Heart right ventricle (tissue), 16 donors: ENCODE results near the gene ENPP1. TPM values are rescaled to one million over a fixed set of nuclear protein-coding genes. Genes with fewer than 3 reads are reported as not detected.

Experiments used
- ATAC-seq, 8 donors: fragments of 200-7000 bp; cut with Tn5 transposase; one replicate each; pipeline ENCODE4 v1.9.1; 2020; ENCODE audit warnings: mild to moderate bottlenecking in 8 of 8, moderate library complexity in 8 of 8, moderate number of reproducible peaks in 1 of 8
- DNase-seq, 2 donors: peaks; one replicate each; pipeline ENCODE4 v3.0.0-alpha.2; 2020
- H3K27ac ChIP-seq, 10 donors: fragments of 200-600 bp; sonication (generic) in 2 of 10; one replicate each; pipeline versions ENCODE4 v1.5.0 to v1.8.0; 2020 to 2022; ENCODE audit warnings: mild to moderate bottlenecking in 3 of 10
- H3K27me3 ChIP-seq, 7 donors: fragments of 200-600 bp; one replicate each; pipeline ENCODE4 v1.8.0; 2021 to 2022; ENCODE audit warnings: mild to moderate bottlenecking in 2 of 7
- H3K36me3 ChIP-seq, 9 donors: fragments of 200-600 bp; sonication (generic) in 1 of 9; one replicate each; pipeline versions ENCODE4 v1.5.0 to v1.8.0; 2020 to 2022; ENCODE audit warnings: mild to moderate bottlenecking in 2 of 9
- H3K4me1 ChIP-seq, 9 donors: fragments of 200-600 bp; sonication (generic) in 1 of 9; one replicate each; pipeline versions ENCODE4 v1.5.0 to v1.8.0; 2020 to 2022; ENCODE audit warnings: mild to moderate bottlenecking in 4 of 9
- H3K4me3 ChIP-seq, 10 donors: fragments of 200-600 bp; sonication (generic) in 2 of 10; one replicate each; pipeline versions ENCODE4 v1.5.0 to v1.8.0; 2020 to 2022; ENCODE audit warnings: mild to moderate bottlenecking in 7 of 10, moderate library complexity in 2 of 10
- H3K9me3 ChIP-seq, 11 donors: fragments of 200-600 bp in 10 of 11; sonication (generic) in 2 of 11; one replicate each; pipeline versions ENCODE4 v1.5.0 to v1.8.0; 2013 to 2022; ENCODE audit warnings: mild to moderate bottlenecking in 2 of 11, control low read depth in 1 of 11, moderate library complexity in 1 of 11
- WGBS, 2 donors: extraction: QIAGEN DNeasy Blood & Tissue Kit; methylation state at CpG; one replicate each; pipeline ENCODE4 v1.1.7; 2013; ENCODE audit warnings: inconsistent platforms in 1 of 2; 5-methylcytosine and 5-hydroxymethylcytosine counted together
- intact Hi-C, 10 donors: fragments of 100-400 bp; cut with DNase I; formaldehyde crosslinking; loops; one replicate each; pipeline versions ENCODE4 v1.11.1 to v1.14.2; 2022
- polyA plus RNA-seq, 2 donors: library from polyadenylated mRNA; stranded (reverse); fragments of 200-250 nt; gene quantifications; one replicate each; pipeline ENCODE4 v1.2.3, GENCODE V29; 2013
- total RNA-seq, 10 donors: library from RNA; stranded (reverse); fragmentation: NEBNext Ultra II Directional in 3 of 10; extraction: Animal tissue kit (Norgen Biotek cat#: 25700) in 3 of 10; gene quantifications; one replicate each; pipeline versions ENCODE4 v1.2.1 to v1.2.4, GENCODE V29; 2021 to 2023
- TF ChIP-seq, protein P1 (sequence below), 9 donors: fragments of 200-600 bp; sonication (generic) in 2 of 9; IDR thresholded peaks; one replicate each; pipeline versions ENCODE4 v1.5.0 to v1.8.0; 2021 to 2022; ENCODE audit warnings: antibody characterized with exemption in 9 of 9, mild to moderate bottlenecking in 5 of 9, moderate library complexity in 1 of 9
- donor health status: Arrhythmogenic right ventricular cardiomyopathy.
- donor health status: ischemic (EF 13 %, LVEDD 7.1; RV severe dilation, severe dysfunction).
- donor health status: healthy with polysubstance abuse.
- donor health status: DM: no; HTN: yes; CAD: no.
- donor health status: DM: no; HTN: no; CAD: no.
- donor health status: ischemic (EF 25% LVEDD 6.9; RV normal size, moderate dysfunction).
- donor health status: ischemic (EF 25% LVEDD 5.7; RV mildly dilated, moderate dysfunction).
- donor health status: healthy.
- donor health status: DM: yes; HTN: yes; CAD: no.
- donor health status: Ischemic cardiomyopathy.
- donor health status: ischemic (EF 35%, LVEDD 5.7; RV mildly dilated, moderate dysfunction).
- donor health status: nonischemic (EF 11% LVEDD 7.7; RV severe dilation, severe dysfunction).
- donor health status: DM: yes; HTN: yes; CAD: no.
- donor health status: PGD.
- donor health status: ischemic (EF 29% LVEDD 5.4; RV normal size, mild dysfunction).
- donor health status: nonischemic (EF 23%, LVEDD 6.1; RV moderate dilation, normal function).

Gene ENPP1
- total and polyA plus RNA-seq, 12 donors: 0.45 to 3.2 (median 2.1) TPM

DNA sequence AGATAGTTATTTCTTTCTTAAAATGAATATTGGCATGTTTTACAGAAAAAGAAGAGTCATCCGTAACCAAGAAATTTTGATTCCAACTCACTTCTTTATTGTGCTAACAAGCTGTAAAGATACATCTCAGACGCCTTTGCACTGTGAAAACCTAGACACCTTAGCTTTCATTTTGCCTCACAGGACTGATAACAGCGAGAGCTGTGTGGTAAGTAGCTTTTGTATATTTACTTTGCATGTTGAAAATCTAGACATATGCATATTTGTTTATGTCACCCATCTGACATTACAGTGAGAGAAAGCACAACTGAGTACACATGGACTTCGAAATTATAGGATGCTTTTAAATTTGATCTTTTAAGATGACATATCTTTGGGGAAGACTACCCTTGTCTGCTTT is 78.7 kb downstream of the ENPP1 start:
- H3K36me3 ChIP-seq: peaks cover 0 to 10% (median 0%) of the 10 kb centered on the region in 9 donors
- TF ChIP-seq, protein P1, sequence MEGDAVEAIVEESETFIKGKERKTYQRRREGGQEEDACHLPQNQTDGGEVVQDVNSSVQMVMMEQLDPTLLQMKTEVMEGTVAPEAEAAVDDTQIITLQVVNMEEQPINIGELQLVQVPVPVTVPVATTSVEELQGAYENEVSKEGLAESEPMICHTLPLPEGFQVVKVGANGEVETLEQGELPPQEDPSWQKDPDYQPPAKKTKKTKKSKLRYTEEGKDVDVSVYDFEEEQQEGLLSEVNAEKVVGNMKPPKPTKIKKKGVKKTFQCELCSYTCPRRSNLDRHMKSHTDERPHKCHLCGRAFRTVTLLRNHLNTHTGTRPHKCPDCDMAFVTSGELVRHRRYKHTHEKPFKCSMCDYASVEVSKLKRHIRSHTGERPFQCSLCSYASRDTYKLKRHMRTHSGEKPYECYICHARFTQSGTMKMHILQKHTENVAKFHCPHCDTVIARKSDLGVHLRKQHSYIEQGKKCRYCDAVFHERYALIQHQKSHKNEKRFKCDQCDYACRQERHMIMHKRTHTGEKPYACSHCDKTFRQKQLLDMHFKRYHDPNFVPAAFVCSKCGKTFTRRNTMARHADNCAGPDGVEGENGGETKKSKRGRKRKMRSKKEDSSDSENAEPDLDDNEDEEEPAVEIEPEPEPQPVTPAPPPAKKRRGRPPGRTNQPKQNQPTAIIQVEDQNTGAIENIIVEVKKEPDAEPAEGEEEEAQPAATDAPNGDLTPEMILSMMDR (IDR thresholded peaks at IDR 0.05): no peak
- no peaks in the 10 kb centered on the region for H3K27me3 ChIP-seq
- H3K4me3 ChIP-seq: no peak overlapping the region
- DNase-seq (no peak), ATAC-seq (no peak)
- no peak overlapping the region for H3K27ac ChIP-seq
- 90% methylated on average over 4 of the region's 4 CpGs for WGBS, 2 donors
- no peaks in the 10 kb centered on the region for H3K4me1 ChIP-seq
- no peaks in the 10 kb centered on the region for H3K9me3 ChIP-seq
- intact Hi-C loops: no loop called here

DNA sequence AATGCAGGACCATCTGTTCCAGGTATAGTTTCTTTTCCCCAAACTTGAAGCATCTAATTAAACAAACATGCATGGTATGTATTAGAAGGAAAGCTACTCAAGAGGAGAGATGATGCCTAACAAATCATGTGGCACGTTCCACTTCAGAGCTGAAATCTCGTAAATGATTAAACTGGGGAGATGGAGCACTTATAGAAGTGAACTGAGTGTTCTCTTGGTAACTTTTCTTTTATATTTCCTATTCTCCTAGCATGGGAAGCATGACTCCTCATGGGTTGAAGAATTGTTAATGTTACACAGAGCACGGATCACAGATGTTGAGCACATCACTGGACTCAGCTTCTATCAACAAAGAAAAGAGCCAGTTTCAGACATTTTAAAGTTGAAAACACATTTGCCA is 82.3 kb downstream of the ENPP1 start:
- TF ChIP-seq, protein P1 (IDR thresholded peaks at IDR 0.05): no peak
- Histone ChIP-seq H3K4me1 (no peaks in the 10 kb centered on the region), H3K4me3 (no peak overlapping the region), H3K27me3 (no peaks in the 10 kb centered on the region), H3K36me3 (peaks cover 0 to 10% (median 0%) of the 10 kb centered on the region in 9 donors), H3K27ac (no peak overlapping the region), H3K9me3 (no peaks in the 10 kb centered on the region)
- intact Hi-C loops: loop anchor here in 1 of 10 donors (2.0 kb wide), 1 partner anchor 17 kb away; no protein-coding TSS in a partner anchor
- 84% methylated on average over 3 of the region's 3 CpGs for WGBS, 2 donors
- ATAC-seq (no peak), DNase-seq (no peak)

DNA sequence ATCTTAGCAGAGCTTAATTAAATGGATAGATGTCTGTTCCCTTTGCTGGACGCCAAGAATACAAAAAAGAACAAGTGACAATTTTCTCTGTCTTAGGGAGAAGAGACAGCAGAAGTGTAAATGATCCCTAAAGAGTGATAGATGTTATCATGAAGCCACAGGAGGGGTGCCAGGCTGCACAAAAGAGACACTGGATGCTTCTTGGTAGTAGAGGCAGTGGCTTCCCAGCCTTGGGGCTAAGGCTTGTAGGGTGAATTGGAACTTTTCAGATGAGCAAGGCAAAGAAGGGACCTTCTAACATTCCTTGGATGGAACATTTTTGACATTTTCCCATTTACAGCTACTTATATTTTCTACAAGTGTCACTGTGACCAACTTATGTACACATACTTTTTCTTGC is 85.4 kb downstream of the ENPP1 start:
- H3K27ac ChIP-seq: no peak overlapping the region
- DNase-seq (no peak), ATAC-seq (no peak)
- peaks cover 0 to 9% (median 5%) of the 10 kb centered on the region in 11 donors for H3K9me3 ChIP-seq
- peaks cover 0 to 10% (median 0%) of the 10 kb centered on the region in 9 donors for H3K36me3 ChIP-seq
- TF ChIP-seq, protein P1 (IDR thresholded peaks at IDR 0.05): no peak
- intact Hi-C loops: no loop called here
- H3K4me1 ChIP-seq: no peaks in the 10 kb centered on the region
- H3K4me3 ChIP-seq: no peak overlapping the region
- WGBS, 2 donors: 69 to 71% methylated on average over 1 of the region's 1 CpG
- no peaks in the 10 kb centered on the region for H3K27me3 ChIP-seq

DNA sequence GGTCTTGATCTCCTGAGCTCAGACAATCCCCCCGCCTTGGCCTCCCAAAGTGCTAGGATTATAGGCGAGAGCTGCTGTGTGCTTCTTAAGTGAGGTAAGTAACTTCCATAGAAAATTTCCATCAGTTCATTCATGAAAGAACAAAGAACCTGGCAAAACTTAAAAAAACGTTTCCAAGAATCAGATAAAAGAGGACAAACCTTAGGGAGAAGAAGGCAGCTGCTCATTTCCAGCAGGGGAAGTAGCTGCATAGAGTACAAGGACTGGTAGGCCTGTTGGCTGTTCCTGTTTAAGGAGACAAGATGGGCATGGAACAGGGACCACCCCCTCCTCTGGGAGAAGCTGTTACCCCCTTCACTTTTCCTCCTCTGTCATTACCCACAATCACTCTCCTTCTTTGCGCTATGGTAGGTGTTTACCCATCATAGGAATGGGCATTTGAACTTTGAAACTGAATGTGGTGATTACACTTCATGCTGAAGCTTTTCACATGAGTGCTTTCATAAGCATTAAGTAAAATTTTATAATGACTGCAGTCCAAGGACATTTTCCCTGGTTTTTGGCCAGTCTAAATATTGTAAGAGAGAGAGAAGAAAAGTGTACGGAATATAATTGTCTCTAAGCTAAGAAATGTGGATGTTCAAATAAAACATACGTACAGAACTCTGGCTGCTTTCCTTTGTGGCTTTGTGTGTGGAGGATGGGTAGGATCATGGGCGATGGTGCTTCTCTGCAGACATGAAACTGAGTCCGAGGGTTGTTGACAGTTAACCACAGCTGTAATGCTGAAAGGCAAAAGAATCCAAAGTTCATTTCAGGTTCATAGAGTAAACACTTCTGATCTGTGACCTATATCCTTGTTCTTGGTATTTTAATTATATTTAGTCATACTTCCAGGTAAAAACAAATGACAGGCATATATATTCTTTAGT is 86.9 kb downstream of the ENPP1 start:
- DNase-seq (no peak), ATAC-seq (no peak)
- Histone ChIP-seq H3K4me3 (no peak overlapping the region), H3K27ac (no peak overlapping the region), H3K9me3 (peaks cover 0 to 18% (median 5%) of the 10 kb centered on the region in 11 donors), H3K36me3 (peaks cover 0 to 4% (median 0%) of the 10 kb centered on the region in 9 donors), H3K27me3 (no peaks in the 10 kb centered on the region), H3K4me1 (no peaks in the 10 kb centered on the region)
- TF ChIP-seq, protein P1 (IDR thresholded peaks at IDR 0.05): no peak
- 74 to 75% methylated on average over 8 of the region's 8 CpGs for WGBS, 2 donors
- intact Hi-C loops: no loop called here
